OCI-LY3 (cell line): ENCODE measurements around the gene RAP1B.

ENCODE experiments used
- EZH2phosphoT487 ChIP-seq: fragments of 200-600 bp; shearing (Covaris generic); IDR thresholded peaks from 2 replicates; pipeline ENCODE4 v1.6.1; 2018; ENCODE audit warnings: antibody characterized with exemption, mixed run types, low read depth
- TF ChIP-seq, protein P1 (sequence below): fragments of 200-600, 300-600 bp; sonication (generic); IDR thresholded peaks from 2 replicates; pipeline ENCODE4 v1.5.1; 2014; ENCODE audit warnings: antibody characterized with exemption, low read length, low read depth

DNA sequence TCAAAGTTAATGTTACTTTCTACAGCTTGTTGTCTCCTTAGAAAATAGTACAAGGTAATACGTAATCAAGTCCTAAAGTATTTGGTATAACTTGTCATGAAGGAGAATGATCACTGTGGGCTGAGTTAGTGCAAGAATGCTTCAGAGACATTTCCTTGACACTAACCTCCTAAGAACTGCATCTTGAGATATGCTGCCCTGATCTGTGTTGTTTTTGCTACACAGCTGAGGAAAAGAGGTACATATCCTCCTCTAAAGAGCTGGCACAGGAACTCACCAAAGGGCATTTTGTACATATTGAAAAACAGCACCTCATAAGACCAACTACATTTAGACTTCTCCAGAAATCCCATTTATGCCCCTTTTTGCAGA is 28.7 kb downstream of the RAP1B start:
- TF ChIP-seq, protein P1, sequence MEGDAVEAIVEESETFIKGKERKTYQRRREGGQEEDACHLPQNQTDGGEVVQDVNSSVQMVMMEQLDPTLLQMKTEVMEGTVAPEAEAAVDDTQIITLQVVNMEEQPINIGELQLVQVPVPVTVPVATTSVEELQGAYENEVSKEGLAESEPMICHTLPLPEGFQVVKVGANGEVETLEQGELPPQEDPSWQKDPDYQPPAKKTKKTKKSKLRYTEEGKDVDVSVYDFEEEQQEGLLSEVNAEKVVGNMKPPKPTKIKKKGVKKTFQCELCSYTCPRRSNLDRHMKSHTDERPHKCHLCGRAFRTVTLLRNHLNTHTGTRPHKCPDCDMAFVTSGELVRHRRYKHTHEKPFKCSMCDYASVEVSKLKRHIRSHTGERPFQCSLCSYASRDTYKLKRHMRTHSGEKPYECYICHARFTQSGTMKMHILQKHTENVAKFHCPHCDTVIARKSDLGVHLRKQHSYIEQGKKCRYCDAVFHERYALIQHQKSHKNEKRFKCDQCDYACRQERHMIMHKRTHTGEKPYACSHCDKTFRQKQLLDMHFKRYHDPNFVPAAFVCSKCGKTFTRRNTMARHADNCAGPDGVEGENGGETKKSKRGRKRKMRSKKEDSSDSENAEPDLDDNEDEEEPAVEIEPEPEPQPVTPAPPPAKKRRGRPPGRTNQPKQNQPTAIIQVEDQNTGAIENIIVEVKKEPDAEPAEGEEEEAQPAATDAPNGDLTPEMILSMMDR: no peak
- no peak for TF ChIP-seq EZH2phosphoT487
